Measurements from ENCODE around the gene DLGAP1.
A peak's percentile ranks its signal among the peaks of the same experiment; 100 is the strongest.

DLGAP1 gene

GRCh38 chr18:3902676-3903075 lies 552.4 kb downstream of the DLGAP1 start:
- Histone ChIP-seq H3K4me3 (ENCODE audit: low read length) (no peak overlapping the region), H3K9me3 (replicated peaks; ENCODE audit: low read length) (no peaks in the 10 kb centered on the region), H3K4me1 (ENCODE audit: control insufficient read depth, insufficient read depth, low read length) (peaks cover 18% of the 10 kb centered on the region), H3K36me3 (ENCODE audit: insufficient read depth, low read length) (no peaks in the 10 kb centered on the region), H3K9ac (ENCODE audit: low read depth, low read length) (no peak overlapping the region), H3K27me3 (ENCODE audit: control insufficient read depth, insufficient read depth, low read length) (peaks cover 2% of the 10 kb centered on the region), H3K4me2 (ENCODE audit: low read length) (peak overlapping the region; percentile 38)

- Histone ChIP-seq H3K36me3 (ENCODE audit: insufficient read depth, low read length) (no peaks in the 10 kb centered on the region), H3K4me1 (ENCODE audit: control insufficient read depth, insufficient read depth, low read length) (peaks cover 18% of the 10 kb centered on the region), H3K27me3 (ENCODE audit: control insufficient read depth, insufficient read depth, low read length) (peaks cover 2% of the 10 kb centered on the region), H3K9ac (ENCODE audit: low read depth, low read length) (no peak overlapping the region), H3K9me3 (replicated peaks; ENCODE audit: low read length) (no peaks in the 10 kb centered on the region), H3K4me3 (ENCODE audit: low read length) (no peak overlapping the region), H3K4me2 (ENCODE audit: low read length) (no peak overlapping the region)
These were observed 553.3 kb downstream of the DLGAP1 start for GRCh38 chr18:3901811-3902210.

- Histone ChIP-seq H3K9ac (ENCODE audit: low read depth, low read length) (no peak overlapping the region), H3K9me3 (replicated peaks; ENCODE audit: low read length) (no peaks in the 10 kb centered on the region), H3K4me1 (ENCODE audit: control insufficient read depth, insufficient read depth, low read length) (peaks cover 18% of the 10 kb centered on the region), H3K4me3 (ENCODE audit: low read length) (no peak overlapping the region), H3K36me3 (ENCODE audit: insufficient read depth, low read length) (no peaks in the 10 kb centered on the region), H3K4me2 (ENCODE audit: low read length) (no peak overlapping the region), H3K27me3 (ENCODE audit: control insufficient read depth, insufficient read depth, low read length) (peaks cover 2% of the 10 kb centered on the region)
These were observed 554.1 kb downstream of the DLGAP1 start for GRCh38 chr18:3901042-3901441.

DNA sequence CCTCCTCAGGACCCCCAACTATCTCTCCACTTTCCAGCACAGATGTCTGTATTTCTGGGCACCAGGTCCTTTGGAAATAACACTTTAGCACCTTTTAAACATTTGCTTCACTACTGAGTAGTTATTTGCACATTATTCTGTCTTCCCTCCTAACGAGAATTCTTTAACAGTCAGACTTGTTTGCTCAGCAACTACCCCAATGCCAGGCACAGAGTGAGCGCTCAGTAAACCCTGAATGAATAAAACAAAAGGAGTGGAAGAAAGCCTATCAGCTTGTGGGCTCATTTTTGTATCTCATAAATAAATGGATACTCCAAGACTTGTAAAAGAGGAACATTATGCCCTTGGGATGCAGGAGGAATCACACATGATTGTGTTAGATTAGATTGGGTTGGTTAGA lies 554.8 kb downstream of the DLGAP1 start:
- Histone ChIP-seq H3K4me2 (ENCODE audit: low read length) (no peak overlapping the region), H3K36me3 (ENCODE audit: insufficient read depth, low read length) (no peaks in the 10 kb centered on the region), H3K4me1 (ENCODE audit: control insufficient read depth, insufficient read depth, low read length) (peaks cover 18% of the 10 kb centered on the region), H3K27me3 (ENCODE audit: control insufficient read depth, insufficient read depth, low read length) (peaks cover 2% of the 10 kb centered on the region), H3K9me3 (replicated peaks; ENCODE audit: low read length) (no peaks in the 10 kb centered on the region), H3K4me3 (ENCODE audit: low read length) (no peak overlapping the region), H3K9ac (ENCODE audit: low read depth, low read length) (no peak overlapping the region)

DNA sequence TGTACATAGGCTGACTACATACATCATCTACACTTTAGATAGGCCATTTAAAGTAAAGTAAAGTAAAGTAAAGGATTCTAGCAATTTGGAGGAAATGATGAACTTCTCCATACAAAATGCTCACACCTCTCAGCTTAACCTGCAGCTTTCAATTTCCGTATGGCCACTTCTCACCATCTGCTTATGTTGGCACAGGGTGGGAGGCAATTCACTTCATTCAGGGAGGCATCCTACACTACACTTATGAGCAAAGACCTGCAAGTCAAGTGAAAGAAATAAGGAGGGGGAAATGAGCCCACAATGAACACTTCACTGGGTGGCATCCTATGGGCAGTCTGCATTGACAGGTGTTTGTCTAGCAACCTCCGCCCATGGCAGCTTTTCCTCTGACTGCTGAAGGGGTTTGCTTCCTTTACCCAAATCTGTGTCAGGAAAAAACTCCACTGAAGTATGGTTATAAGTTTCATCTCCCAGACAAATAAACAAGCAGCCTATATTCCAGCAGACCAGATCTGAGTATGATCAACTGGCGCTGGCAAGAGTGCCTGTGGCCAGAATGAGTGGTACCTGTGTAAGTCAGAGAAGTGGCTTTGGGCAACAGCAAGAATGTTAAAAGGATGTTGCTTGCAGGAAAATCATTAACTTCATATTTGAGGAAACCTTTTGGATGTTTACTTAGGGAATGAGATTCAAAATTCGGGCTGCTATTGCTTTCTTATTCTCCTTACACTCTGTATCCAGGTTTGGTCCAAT lies 556.1 kb downstream of the DLGAP1 start:
- H3K4me1 ChIP-seq (ENCODE audit: control insufficient read depth, insufficient read depth, low read length) = peaks cover 16% of the 10 kb centered on the region
- H3K36me3 ChIP-seq (ENCODE audit: insufficient read depth, low read length) = no peaks in the 10 kb centered on the region
- no peak overlapping the region for H3K4me3 ChIP-seq (ENCODE audit: low read length)
- H3K27me3 ChIP-seq (ENCODE audit: control insufficient read depth, insufficient read depth, low read length) = peaks cover 2% of the 10 kb centered on the region
- no peaks in the 10 kb centered on the region for H3K9me3 ChIP-seq (replicated peaks; ENCODE audit: low read length)
- H3K4me2 ChIP-seq (ENCODE audit: low read length) = no peak overlapping the region
- no peak overlapping the region for H3K9ac ChIP-seq (ENCODE audit: low read depth, low read length)

GRCh38 chr18:3892152-3892551 lies 563.0 kb downstream of the DLGAP1 start:
- H3K9ac ChIP-seq (ENCODE audit: low read depth, low read length) = no peak overlapping the region
- no peak overlapping the region for H3K4me3 ChIP-seq (ENCODE audit: low read length)
- no peaks in the 10 kb centered on the region for H3K36me3 ChIP-seq (ENCODE audit: insufficient read depth, low read length)
- no peaks in the 10 kb centered on the region for H3K9me3 ChIP-seq (replicated peaks; ENCODE audit: low read length)
- no peak overlapping the region for H3K4me2 ChIP-seq (ENCODE audit: low read length)
- no peaks in the 10 kb centered on the region for H3K27me3 ChIP-seq (ENCODE audit: control insufficient read depth, insufficient read depth, low read length)
- H3K4me1 ChIP-seq (ENCODE audit: control insufficient read depth, insufficient read depth, low read length) = no peaks in the 10 kb centered on the region

GRCh38 chr18:3891245-3891644 lies 563.9 kb downstream of the DLGAP1 start:
- Histone ChIP-seq H3K27me3 (ENCODE audit: control insufficient read depth, insufficient read depth, low read length) (no peaks in the 10 kb centered on the region), H3K4me3 (ENCODE audit: low read length) (no peak overlapping the region), H3K9ac (ENCODE audit: low read depth, low read length) (no peak overlapping the region), H3K4me2 (ENCODE audit: low read length) (no peak overlapping the region), H3K4me1 (ENCODE audit: control insufficient read depth, insufficient read depth, low read length) (no peaks in the 10 kb centered on the region), H3K9me3 (replicated peaks; ENCODE audit: low read length) (no peaks in the 10 kb centered on the region), H3K36me3 (ENCODE audit: insufficient read depth, low read length) (no peaks in the 10 kb centered on the region)

DNA sequence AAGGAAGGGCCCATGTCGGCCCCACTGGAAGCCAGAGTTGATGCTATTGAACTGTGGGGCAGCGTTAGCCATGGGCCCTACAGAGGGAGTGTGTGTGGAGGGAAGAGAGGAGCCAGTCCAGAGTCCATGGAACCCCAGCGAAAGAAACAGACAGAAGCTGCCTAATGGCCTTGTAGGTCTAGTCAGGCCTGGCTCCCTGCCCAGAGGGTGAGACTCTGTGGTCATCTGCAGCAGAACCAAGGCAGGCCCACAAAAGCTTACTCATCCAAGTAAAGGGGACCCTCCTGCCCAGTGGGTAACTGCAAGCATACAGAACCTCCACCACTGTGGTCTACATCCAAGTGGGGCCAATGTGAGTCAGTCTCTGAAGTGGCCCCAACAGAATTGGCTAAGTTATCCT lies 565.3 kb downstream of the DLGAP1 start:
- no peak overlapping the region for H3K4me2 ChIP-seq (ENCODE audit: low read length)
- no peak overlapping the region for H3K4me3 ChIP-seq (ENCODE audit: low read length)
- no peaks in the 10 kb centered on the region for H3K4me1 ChIP-seq (ENCODE audit: control insufficient read depth, insufficient read depth, low read length)
- H3K9ac ChIP-seq (ENCODE audit: low read depth, low read length) = no peak overlapping the region
- H3K9me3 ChIP-seq (replicated peaks; ENCODE audit: low read length) = no peaks in the 10 kb centered on the region
- peaks cover 4% of the 10 kb centered on the region for H3K27me3 ChIP-seq (ENCODE audit: control insufficient read depth, insufficient read depth, low read length)
- no peaks in the 10 kb centered on the region for H3K36me3 ChIP-seq (ENCODE audit: insufficient read depth, low read length)

- H3K36me3 ChIP-seq (ENCODE audit: insufficient read depth, low read length) = no peaks in the 10 kb centered on the region
- no peak overlapping the region for H3K9ac ChIP-seq (ENCODE audit: low read depth, low read length)
- no peaks in the 10 kb centered on the region for H3K9me3 ChIP-seq (replicated peaks; ENCODE audit: low read length)
- no peaks in the 10 kb centered on the region for H3K4me1 ChIP-seq (ENCODE audit: control insufficient read depth, insufficient read depth, low read length)
- no peak overlapping the region for H3K4me2 ChIP-seq (ENCODE audit: low read length)
- peaks cover 8% of the 10 kb centered on the region for H3K27me3 ChIP-seq (ENCODE audit: control insufficient read depth, insufficient read depth, low read length)
- no peak overlapping the region for H3K4me3 ChIP-seq (ENCODE audit: low read length)
These were observed 566.0 kb downstream of the DLGAP1 start for GRCh38 chr18:3889121-3889520.

- Histone ChIP-seq H3K4me1 (ENCODE audit: control insufficient read depth, insufficient read depth, low read length) (no peaks in the 10 kb centered on the region), H3K4me3 (ENCODE audit: low read length) (no peak overlapping the region), H3K9me3 (replicated peaks; ENCODE audit: low read length) (no peaks in the 10 kb centered on the region), H3K27me3 (ENCODE audit: control insufficient read depth, insufficient read depth, low read length) (peaks cover 8% of the 10 kb centered on the region), H3K4me2 (ENCODE audit: low read length) (no peak overlapping the region), H3K36me3 (ENCODE audit: insufficient read depth, low read length) (no peaks in the 10 kb centered on the region), H3K9ac (ENCODE audit: low read depth, low read length) (no peak overlapping the region)
These were observed 568.4 kb downstream of the DLGAP1 start for GRCh38 chr18:3886575-3887322.

GRCh38 chr18:3885209-3885792 lies 569.8 kb downstream of the DLGAP1 start:
- H3K9ac ChIP-seq (ENCODE audit: low read depth, low read length) = no peak overlapping the region
- H3K9me3 ChIP-seq (replicated peaks; ENCODE audit: low read length) = no peaks in the 10 kb centered on the region
- H3K4me2 ChIP-seq (ENCODE audit: low read length) = no peak overlapping the region
- H3K4me1 ChIP-seq (ENCODE audit: control insufficient read depth, insufficient read depth, low read length) = no peaks in the 10 kb centered on the region
- no peak overlapping the region for H3K4me3 ChIP-seq (ENCODE audit: low read length)
- H3K27me3 ChIP-seq (ENCODE audit: control insufficient read depth, insufficient read depth, low read length) = peaks cover 8% of the 10 kb centered on the region
- H3K36me3 ChIP-seq (ENCODE audit: insufficient read depth, low read length) = no peaks in the 10 kb centered on the region

GRCh38 chr18:3879836-3880120 lies 575.3 kb downstream of the DLGAP1 start:
- H3K4me3 ChIP-seq (ENCODE audit: low read length) = no peak overlapping the region
- no peak overlapping the region for H3K4me2 ChIP-seq (ENCODE audit: low read length)
- H3K27me3 ChIP-seq (ENCODE audit: control insufficient read depth, insufficient read depth, low read length) = peaks cover 24% of the 10 kb centered on the region
- no peaks in the 10 kb centered on the region for H3K9me3 ChIP-seq (replicated peaks; ENCODE audit: low read length)
- no peak overlapping the region for H3K9ac ChIP-seq (ENCODE audit: low read depth, low read length)
- no peaks in the 10 kb centered on the region for H3K4me1 ChIP-seq (ENCODE audit: control insufficient read depth, insufficient read depth, low read length)
- no peaks in the 10 kb centered on the region for H3K36me3 ChIP-seq (ENCODE audit: insufficient read depth, low read length)
